Measurements from ENCODE around the gene TCEAL1.
"Not testable (repeated sequence)": the region's sequence is repeated elsewhere in the genome, so short reads cannot be mapped to it uniquely, and the experiment has no call there.

The TCEAL1 gene

GRCh38 chrX:103651151-103651773, 22.5 kb downstream of the TCEAL1 start:
- Mint-ChIP-seq H3K27ac (no peak overlapping the region), H3K27me3 (no peaks in the 10 kb centered on the region), H3K9me3 (no peaks in the 10 kb centered on the region), H3K4me3 (no peak overlapping the region), H3K4me1 (ENCODE audit: low read depth) (no peaks in the 10 kb centered on the region), H3K36me3 (ENCODE audit: low read depth) (no peaks in the 10 kb centered on the region)
- intact Hi-C loops (cut with micrococcal nuclease): no loop called here

- intact Hi-C loops (cut with micrococcal nuclease); H3K27me3 Mint-ChIP-seq; H3K4me1 Mint-ChIP-seq (ENCODE audit: low read depth); H3K36me3 Mint-ChIP-seq (ENCODE audit: low read depth); H3K4me3 Mint-ChIP-seq; H3K27ac Mint-ChIP-seq; H3K9me3 Mint-ChIP-seq: not testable (repeated sequence)
Measured at GRCh38 chrX:103655230-103656000, 26.6 kb downstream of the TCEAL1 start.

GRCh38 chrX:103656617-103657016, 27.8 kb downstream of the TCEAL1 start:
- no peaks in the 10 kb centered on the region for H3K4me1 Mint-ChIP-seq (ENCODE audit: low read depth)
- no peak overlapping the region for H3K27ac Mint-ChIP-seq
- intact Hi-C loops (cut with micrococcal nuclease): no loop called here
- no peak overlapping the region for H3K4me3 Mint-ChIP-seq
- H3K9me3 Mint-ChIP-seq: no peaks in the 10 kb centered on the region
- H3K36me3 Mint-ChIP-seq (ENCODE audit: low read depth): no peaks in the 10 kb centered on the region
- H3K27me3 Mint-ChIP-seq: peaks cover 3% of the 10 kb centered on the region

GRCh38 chrX:103657066-103657465, 28.3 kb downstream of the TCEAL1 start:
- H3K27me3 Mint-ChIP-seq; H3K4me1 Mint-ChIP-seq (ENCODE audit: low read depth); H3K27ac Mint-ChIP-seq; H3K4me3 Mint-ChIP-seq; intact Hi-C loops (cut with micrococcal nuclease); H3K9me3 Mint-ChIP-seq; H3K36me3 Mint-ChIP-seq (ENCODE audit: low read depth): not testable (repeated sequence)

- Mint-ChIP-seq H3K36me3 (ENCODE audit: low read depth) (no peaks in the 10 kb centered on the region), H3K27ac (no peak overlapping the region), H3K4me1 (ENCODE audit: low read depth) (no peaks in the 10 kb centered on the region), H3K4me3 (no peak overlapping the region), H3K9me3 (no peaks in the 10 kb centered on the region), H3K27me3 (peaks cover 8% of the 10 kb centered on the region)
- intact Hi-C loops (cut with micrococcal nuclease): no loop called here
Measured at GRCh38 chrX:103658681-103659433, 30.1 kb downstream of the TCEAL1 start.

GRCh38 chrX:103659460-103659859, 30.7 kb downstream of the TCEAL1 start:
- H3K27me3 Mint-ChIP-seq: peaks cover 14% of the 10 kb centered on the region
- intact Hi-C loops (cut with micrococcal nuclease); H3K4me1 Mint-ChIP-seq (ENCODE audit: low read depth); H3K36me3 Mint-ChIP-seq (ENCODE audit: low read depth); H3K27ac Mint-ChIP-seq; H3K9me3 Mint-ChIP-seq; H3K4me3 Mint-ChIP-seq: not testable (repeated sequence)

- intact Hi-C loops (cut with micrococcal nuclease): no loop called here
- no peak overlapping the region for H3K4me3 Mint-ChIP-seq
- H3K36me3 Mint-ChIP-seq (ENCODE audit: low read depth): no peaks in the 10 kb centered on the region
- no peaks in the 10 kb centered on the region for H3K9me3 Mint-ChIP-seq
- H3K27ac Mint-ChIP-seq: no peak overlapping the region
- peaks cover 17% of the 10 kb centered on the region for H3K27me3 Mint-ChIP-seq
- no peaks in the 10 kb centered on the region for H3K4me1 Mint-ChIP-seq (ENCODE audit: low read depth)
Measured at GRCh38 chrX:103663981-103664762, 35.4 kb downstream of the TCEAL1 start.

GRCh38 chrX:103666202-103667107, 37.7 kb downstream of the TCEAL1 start:
- Mint-ChIP-seq H3K4me3 (no peak overlapping the region), H3K4me1 (ENCODE audit: low read depth) (no peaks in the 10 kb centered on the region), H3K27me3 (peaks cover 16% of the 10 kb centered on the region), H3K36me3 (ENCODE audit: low read depth) (no peaks in the 10 kb centered on the region), H3K27ac (no peak overlapping the region), H3K9me3 (no peaks in the 10 kb centered on the region)
- intact Hi-C loops (cut with micrococcal nuclease): no loop called here

GRCh38 chrX:103669745-103670144, 41.0 kb downstream of the TCEAL1 start:
- Mint-ChIP-seq H3K9me3 (no peaks in the 10 kb centered on the region), H3K27ac (no peak overlapping the region), H3K27me3 (peaks cover 2% of the 10 kb centered on the region), H3K36me3 (ENCODE audit: low read depth) (no peaks in the 10 kb centered on the region), H3K4me3 (no peak overlapping the region), H3K4me1 (ENCODE audit: low read depth) (no peaks in the 10 kb centered on the region)
- intact Hi-C loops (cut with micrococcal nuclease): no loop called here

- intact Hi-C loops (cut with micrococcal nuclease): loop anchor here (5.0 kb wide), 1 partner anchor 42 kb away; no protein-coding TSS in a partner anchor
- no peak overlapping the region for H3K27ac Mint-ChIP-seq
- H3K36me3 Mint-ChIP-seq (ENCODE audit: low read depth): peaks cover 47% of the 10 kb centered on the region
- no peaks in the 10 kb centered on the region for H3K27me3 Mint-ChIP-seq
- no peak overlapping the region for H3K4me3 Mint-ChIP-seq
- H3K4me1 Mint-ChIP-seq (ENCODE audit: low read depth): no peaks in the 10 kb centered on the region
- H3K9me3 Mint-ChIP-seq: no peaks in the 10 kb centered on the region
Measured at GRCh38 chrX:103674531-103675454, 46.0 kb downstream of the TCEAL1 start.

GRCh38 chrX:103678199-103678993, 49.6 kb downstream of the TCEAL1 start:
- H3K4me1 Mint-ChIP-seq (ENCODE audit: low read depth): no peaks in the 10 kb centered on the region
- intact Hi-C loops (cut with micrococcal nuclease): loop anchor here (5.0 kb wide), 1 partner anchor 46 kb away; no protein-coding TSS in a partner anchor
- no peaks in the 10 kb centered on the region for H3K9me3 Mint-ChIP-seq
- no peak overlapping the region for H3K27ac Mint-ChIP-seq
- H3K27me3 Mint-ChIP-seq: no peaks in the 10 kb centered on the region
- peaks cover 60% of the 10 kb centered on the region for H3K36me3 Mint-ChIP-seq (ENCODE audit: low read depth)
- H3K4me3 Mint-ChIP-seq: no peak overlapping the region
